GM19193 (cell line): ENCODE measurements around the gene S1PR4.

Experiments used
- POLR2A ChIP-seq: IDR thresholded peaks from 4 replicates; pipeline ENCODE4 v1.6.1; 2011; ENCODE audit not compliant: insufficient read depth, insufficient read length; ENCODE audit errors: extremely low read depth

S1PR4 gene

GRCh38 chr19:3194106-3195087 lies 15.8 kb downstream of the S1PR4 start:
- TF ChIP-seq POLR2A = no peak

DNA sequence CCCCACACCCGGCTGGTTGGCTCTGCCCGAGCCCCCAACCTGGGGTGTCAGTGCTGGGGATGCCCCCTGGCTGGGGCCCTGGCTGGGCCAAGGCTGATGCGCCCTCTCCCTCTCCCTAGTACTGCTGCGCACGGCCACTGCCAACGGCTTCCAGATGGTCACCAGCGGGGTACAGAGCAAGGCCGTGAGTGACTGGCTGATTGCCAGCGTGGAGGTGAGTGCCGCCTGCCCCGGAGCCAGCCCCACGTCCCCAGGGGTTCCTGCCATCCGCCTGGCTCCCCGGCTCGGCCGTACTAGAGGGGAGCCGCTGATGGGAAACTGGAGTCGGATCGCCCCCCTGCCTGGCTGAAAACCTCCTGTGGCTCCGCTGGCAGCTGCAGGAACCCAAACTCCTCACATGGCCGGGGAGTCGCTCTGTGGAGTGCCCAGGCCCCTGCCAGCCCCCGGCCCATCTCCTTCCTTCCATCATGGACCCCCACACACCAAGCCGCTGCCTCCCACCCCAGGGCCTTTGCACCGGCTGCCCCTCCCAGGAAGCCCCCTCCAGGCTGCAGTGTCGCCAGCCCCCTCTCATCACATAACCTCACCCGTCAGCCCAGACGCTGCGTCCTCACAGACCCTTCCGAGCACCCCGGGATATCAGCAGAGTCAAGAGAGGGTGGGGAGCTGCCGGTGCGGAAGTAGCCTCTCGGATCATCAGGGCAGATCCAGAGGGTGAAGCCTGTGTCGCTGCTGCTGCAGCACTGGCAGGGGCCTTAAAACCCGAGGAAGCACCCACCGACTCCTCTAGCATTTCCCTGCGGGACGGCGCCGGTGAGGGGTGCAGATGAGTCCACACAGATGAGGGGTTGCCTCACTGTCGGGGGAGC lies 17.7 kb downstream of the S1PR4 start:
- no peak for TF ChIP-seq POLR2A

GRCh38 chr19:3196933-3197205 lies 18.3 kb downstream of the S1PR4 start:
- no peak for TF ChIP-seq POLR2A

DNA sequence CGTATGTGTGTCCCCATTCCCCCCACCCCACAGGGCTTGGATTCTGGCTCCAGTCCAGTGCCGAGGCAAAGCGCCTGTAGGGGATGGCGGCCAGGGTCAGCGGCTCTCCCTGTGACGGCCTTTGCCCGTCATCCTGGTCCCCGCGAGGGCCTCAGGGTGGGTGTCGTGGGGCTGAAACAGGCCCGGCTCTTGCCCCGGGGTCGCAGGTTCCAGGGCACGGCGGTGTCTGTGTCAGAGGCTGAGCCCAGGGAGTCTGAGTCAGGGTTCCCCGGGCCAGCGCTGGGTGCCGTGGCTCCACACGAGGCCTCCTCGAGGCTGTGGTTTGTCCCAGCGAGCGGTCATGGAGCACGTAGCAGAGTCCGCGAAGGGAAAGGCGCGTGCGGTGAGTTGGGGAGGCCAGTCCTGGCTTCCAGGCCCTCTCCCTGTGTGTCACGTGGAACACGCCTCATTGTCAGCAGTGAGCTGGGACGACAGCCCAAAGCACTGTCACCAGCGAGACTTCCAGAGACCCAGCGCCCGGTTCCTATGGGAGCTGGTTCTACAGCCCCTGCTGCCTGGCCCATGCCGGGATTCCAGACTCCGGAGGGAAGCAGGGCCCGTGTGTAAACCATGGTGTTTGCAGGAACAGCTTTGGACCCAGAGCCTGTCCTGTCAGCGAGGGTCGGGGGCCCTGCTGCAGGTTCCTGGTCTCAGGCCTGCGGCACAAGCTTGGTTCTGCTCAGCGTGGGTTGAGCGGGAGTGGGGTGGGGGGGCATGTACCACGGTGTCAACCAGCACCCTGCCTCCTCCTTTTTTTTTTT lies 20.5 kb downstream of the S1PR4 start:
- TF ChIP-seq POLR2A = no peak

DNA sequence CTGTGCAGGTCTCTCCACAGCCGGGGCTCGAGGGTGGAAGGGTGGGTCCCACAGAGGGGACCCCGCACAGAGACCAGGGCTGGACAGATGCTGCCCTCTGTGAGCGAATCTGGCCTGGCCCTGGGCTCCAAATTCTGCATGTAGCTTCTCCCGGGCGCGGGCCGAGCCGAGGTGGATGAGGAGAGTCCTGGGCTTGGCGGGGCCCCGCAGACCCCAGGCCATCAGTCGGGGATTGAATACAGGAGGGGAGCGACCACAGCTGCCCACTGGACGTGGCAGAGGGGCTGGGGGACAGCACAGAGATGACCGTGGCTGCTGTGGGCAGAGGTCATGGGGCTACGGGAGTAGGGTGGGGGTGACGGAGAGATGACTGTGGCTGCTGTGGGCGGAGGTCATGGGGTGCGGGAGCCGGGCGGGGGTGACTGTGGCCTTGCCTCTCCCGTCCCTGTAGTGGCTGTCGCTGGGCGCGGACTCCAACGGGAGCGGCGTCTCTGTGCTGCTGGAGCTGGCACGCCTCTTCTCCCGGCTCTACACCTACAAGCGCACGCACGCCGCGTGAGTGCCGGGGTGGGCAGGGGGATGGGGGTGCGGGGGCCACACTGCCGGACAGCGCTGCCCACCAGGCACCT lies 22.6 kb downstream of the S1PR4 start:
- no peak for TF ChIP-seq POLR2A

- no peak for TF ChIP-seq POLR2A
Observed at GRCh38 chr19:3201911-3202310, 23.3 kb downstream of the S1PR4 start.

- no peak for TF ChIP-seq POLR2A
Observed at GRCh38 chr19:3202346-3202745, 23.8 kb downstream of the S1PR4 start.

DNA sequence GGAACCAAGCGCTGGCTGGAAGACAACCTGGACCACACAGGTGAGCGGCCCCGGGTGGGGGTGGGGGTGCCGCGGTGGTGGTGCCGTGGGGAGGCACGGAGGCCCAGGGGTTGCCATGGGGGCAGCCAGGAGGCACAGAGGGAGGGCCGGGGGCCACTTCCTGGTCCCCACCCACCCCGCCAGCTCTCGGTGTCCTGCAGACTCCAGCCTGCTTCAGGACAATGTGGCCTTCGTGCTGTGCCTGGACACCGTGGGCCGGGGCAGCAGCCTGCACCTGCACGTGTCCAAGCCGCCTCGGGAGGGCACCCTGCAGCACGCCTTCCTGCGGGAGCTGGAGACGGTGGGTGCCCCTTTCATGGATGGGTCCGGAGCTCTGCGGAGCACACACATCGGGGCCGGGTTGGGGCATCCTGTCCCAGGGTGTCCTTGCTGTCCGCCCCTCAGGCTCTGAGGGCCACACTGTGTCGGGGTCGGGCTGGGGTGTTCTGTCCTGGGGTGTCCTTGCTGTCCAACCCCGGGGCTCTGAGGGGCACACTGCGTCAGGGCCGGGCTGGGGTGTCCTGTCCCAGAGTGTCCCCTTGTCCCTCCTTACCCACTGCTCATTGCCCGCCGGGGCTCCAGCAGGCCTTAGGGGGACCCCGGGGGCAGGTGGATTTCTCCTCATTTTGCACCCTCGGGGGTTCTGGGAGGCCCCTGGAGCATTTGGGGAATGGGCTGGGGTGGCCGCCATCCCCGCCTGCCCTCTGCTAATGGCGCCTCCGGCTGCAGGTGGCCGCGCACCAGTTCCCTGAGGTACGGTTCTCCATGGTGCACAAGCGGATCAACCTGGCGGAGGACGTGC lies 25.5 kb downstream of the S1PR4 start:
- TF ChIP-seq POLR2A = no peak

DNA sequence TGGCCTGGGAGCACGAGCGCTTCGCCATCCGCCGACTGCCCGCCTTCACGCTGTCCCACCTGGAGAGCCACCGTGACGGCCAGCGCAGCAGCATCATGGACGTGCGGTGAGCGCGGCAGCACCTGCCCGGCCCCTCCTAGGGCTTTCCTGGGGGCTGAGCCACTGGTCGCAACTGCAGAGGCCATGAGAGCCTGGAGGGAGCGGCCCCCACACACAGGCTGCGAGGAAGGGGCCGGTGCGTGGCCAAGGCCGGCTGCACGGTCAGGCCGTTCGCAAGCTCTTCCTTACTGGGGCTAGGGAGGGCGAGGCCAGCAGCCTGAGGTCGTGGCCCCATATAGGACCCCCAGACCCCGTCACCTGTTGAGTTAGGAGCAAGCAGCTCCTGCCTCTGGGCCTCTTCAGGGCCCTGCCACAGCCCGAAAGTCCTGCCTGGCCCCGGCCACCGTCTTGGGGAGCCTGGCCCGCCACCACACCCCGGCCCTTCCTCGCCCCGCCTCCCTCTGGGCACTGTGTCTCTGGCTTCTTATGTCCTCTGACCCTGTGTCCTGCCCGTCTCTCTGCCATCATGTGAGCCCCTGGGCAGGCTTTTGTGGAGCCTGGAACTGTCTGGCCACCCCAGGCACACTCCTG lies 26.2 kb downstream of the S1PR4 start:
- no peak for TF ChIP-seq POLR2A

GRCh38 chr19:3206216-3206953 lies 27.8 kb downstream of the S1PR4 start:
- no peak for TF ChIP-seq POLR2A

DNA sequence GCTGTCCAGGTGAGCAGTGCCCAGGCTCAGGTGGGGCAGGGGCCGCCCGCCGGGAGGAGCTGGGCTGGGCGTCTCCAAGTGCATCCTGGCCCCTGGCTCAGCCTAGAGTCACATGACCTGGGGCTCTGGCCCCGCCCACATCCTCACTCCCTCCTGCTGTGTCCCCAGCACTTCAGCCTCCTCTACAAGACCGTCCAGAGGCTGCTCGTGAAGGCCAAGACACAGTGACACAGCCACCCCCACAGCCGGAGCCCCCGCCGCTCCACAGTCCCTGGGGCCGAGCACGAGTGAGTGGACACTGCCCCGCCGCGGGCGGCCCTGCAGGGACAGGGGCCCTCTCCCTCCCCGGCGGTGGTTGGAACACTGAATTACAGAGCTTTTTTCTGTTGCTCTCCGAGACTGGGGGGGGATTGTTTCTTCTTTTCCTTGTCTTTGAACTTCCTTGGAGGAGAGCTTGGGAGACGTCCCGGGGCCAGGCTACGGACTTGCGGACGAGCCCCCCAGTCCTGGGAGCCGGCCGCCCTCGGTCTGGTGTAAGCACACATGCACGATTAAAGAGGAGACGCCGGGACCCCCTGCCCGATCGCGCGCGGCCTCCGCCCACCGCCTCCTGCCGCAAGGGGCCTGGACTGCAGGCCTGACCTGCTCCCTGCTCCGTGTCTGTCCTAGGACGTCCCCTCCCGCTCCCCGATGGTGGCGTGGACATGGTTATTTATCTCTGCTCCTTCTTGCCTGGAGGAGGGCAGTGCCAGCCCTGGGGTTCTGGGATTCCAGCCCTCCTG lies 29.1 kb downstream of the S1PR4 start:
- TF ChIP-seq POLR2A = no peak
